ENCODE data around the gene ZMIZ1.

- TF ChIP-seq EP300 (IDR thresholded peaks at IDR 0.05) (no peak), POLR2A (IDR thresholded peaks at IDR 0.05) (no peak)
- TF ChIP-seq, protein P1, sequence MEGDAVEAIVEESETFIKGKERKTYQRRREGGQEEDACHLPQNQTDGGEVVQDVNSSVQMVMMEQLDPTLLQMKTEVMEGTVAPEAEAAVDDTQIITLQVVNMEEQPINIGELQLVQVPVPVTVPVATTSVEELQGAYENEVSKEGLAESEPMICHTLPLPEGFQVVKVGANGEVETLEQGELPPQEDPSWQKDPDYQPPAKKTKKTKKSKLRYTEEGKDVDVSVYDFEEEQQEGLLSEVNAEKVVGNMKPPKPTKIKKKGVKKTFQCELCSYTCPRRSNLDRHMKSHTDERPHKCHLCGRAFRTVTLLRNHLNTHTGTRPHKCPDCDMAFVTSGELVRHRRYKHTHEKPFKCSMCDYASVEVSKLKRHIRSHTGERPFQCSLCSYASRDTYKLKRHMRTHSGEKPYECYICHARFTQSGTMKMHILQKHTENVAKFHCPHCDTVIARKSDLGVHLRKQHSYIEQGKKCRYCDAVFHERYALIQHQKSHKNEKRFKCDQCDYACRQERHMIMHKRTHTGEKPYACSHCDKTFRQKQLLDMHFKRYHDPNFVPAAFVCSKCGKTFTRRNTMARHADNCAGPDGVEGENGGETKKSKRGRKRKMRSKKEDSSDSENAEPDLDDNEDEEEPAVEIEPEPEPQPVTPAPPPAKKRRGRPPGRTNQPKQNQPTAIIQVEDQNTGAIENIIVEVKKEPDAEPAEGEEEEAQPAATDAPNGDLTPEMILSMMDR (IDR thresholded peaks at IDR 0.05), result no peak
Measured at GRCh38 chr10:79187121-79187940, 118.6 kb downstream of the ZMIZ1 start.
